ENCODE measurements around the gene USP10.
A peak's percentile ranks its signal among the peaks of the same experiment; 100 is the strongest.

The USP10 gene

DNA sequence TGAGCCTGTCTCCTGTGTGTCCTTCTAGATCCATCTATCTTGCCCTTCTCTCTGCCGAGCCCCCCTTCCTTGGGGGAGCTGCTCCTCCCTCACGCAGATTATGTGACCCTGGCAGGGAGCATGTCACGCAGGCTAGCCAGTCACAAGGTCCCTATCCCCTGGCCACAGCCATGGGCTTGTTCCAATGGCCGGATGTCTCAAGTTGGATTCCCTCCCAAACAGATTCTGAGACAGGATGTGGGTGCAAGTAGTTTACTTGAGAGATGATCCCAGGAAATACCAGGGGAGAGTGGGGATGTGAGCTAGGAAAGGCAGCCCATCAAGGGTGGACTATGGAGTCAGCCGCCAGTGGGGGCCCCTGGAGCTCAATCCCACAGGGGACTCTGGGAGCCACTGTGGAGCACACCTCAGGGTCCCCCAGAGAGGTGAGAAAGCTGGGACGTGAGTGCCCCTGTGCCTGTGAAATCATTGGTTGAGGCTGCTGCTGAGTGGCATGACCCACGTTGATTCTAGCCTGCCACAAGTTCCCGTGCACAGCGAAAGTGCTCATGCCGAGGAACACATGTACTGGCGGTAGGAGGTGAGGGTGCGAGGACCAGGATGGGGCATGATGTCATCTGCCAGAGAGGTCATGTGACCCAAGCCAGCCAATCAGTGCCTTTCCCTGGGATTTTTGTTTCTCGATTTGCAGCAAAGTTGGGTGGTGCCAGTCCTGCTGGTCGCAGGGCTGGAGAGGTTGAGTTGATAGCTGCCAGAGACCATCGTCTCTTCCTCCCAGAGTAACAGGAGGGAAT is 113.5 kb downstream of the USP10 start:
- H2BK5ac ChIP-seq (ENCODE audit: low read depth, low read length, poor library complexity, severe bottlenecking) = no peak overlapping the region
- no peak overlapping the region for H3K27ac ChIP-seq (ENCODE audit: low read length, poor library complexity, severe bottlenecking)
- no peak overlapping the region for H3K4ac ChIP-seq (ENCODE audit: low read depth in 1 of 2, low read length in 2 of 2)
- H3K4me1 ChIP-seq (ENCODE audit: control insufficient read depth, insufficient read depth, low read depth, low read length) = peaks cover 2% of the 10 kb centered on the region
- peak overlapping the region; percentile 49 to 76 for H2BK12ac ChIP-seq (ENCODE audit: low read length in 2 of 2)
- no peak overlapping the region for H2AK5ac ChIP-seq (ENCODE audit: low read length, severe bottlenecking)
- H3K4me2 ChIP-seq (ENCODE audit: low read length, poor library complexity, severe bottlenecking) = no peak overlapping the region
- peaks cover 8 to 9% of the 10 kb centered on the region in 2 experiments for H3K27me3 ChIP-seq (ENCODE audit: control insufficient read depth in 1 of 2, insufficient read depth in 1 of 2, low read length in 2 of 2)
- H2BK120ac ChIP-seq (ENCODE audit: low read depth, low read length) = no peak overlapping the region
- DNase-seq = peak; percentile 64
- peak overlapping the region; percentile 13 to 53 for H3K18ac ChIP-seq (ENCODE audit: low read depth in 1 of 2, low read length in 2 of 2)
- H2AFZ ChIP-seq (ENCODE audit: low read depth, low read length) = no peak overlapping the region
- WGBS = 81% methylated on average over 15 of the region's 15 CpGs
- H3K79me1 ChIP-seq (replicated peaks; ENCODE audit: low read length, poor library complexity, severe bottlenecking) = no peaks in the 10 kb centered on the region
- no peak overlapping the region for H3K14ac ChIP-seq (ENCODE audit: low read length in 2 of 2)
- H3K36me3 ChIP-seq (ENCODE audit: control insufficient read depth in 1 of 2, insufficient read depth in 2 of 2, low read depth in 1 of 2, low read length in 2 of 2) = no peaks in the 10 kb centered on the region
- H3K9ac ChIP-seq (ENCODE audit: low read length) = no peak overlapping the region
- peak overlapping the region; percentile 81 for H4K91ac ChIP-seq (ENCODE audit: low read length)
- H2BK15ac ChIP-seq (ENCODE audit: low read depth, poor library complexity, severe bottlenecking) = no peak overlapping the region
- H3K23ac ChIP-seq (ENCODE audit: low read length in 2 of 2) = no peak overlapping the region
- H3K4me3 ChIP-seq (ENCODE audit: insufficient read depth in 1 of 2, low read depth in 1 of 2, low read length in 2 of 2) = no peak overlapping the region
- H4K8ac ChIP-seq (ENCODE audit: low read length) = peak overlapping the region; percentile 68
- H3K9me3 ChIP-seq (ENCODE audit: control insufficient read depth, low read length) = peaks cover 4% of the 10 kb centered on the region

DNA sequence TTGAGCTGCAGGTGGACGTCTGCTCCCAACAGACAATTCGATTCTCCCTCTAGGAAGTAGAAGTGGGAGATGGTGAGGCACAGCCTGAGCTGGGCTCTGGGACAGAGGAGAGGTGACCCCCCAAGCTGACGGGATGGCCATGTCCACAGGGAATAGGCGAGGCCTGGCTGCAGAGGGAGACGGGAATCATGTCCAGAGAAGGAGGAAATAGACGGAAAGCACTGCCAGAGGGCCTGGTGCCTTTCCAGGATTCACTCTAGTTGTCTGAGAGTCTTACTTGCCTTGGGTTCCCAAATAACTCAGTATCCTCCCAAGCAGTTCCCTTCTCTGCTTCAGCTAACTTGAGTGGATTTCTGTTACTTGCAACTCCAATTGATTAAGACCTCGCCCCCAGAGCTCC is 115.7 kb downstream of the USP10 start:
- Histone ChIP-seq H2BK15ac (ENCODE audit: low read depth, poor library complexity, severe bottlenecking) (no peak overlapping the region), H2BK12ac (ENCODE audit: low read length in 2 of 2) (peak overlapping the region in 1 of 2 experiments; percentile 45), H3K27ac (ENCODE audit: low read length, poor library complexity, severe bottlenecking) (no peak overlapping the region), H2AFZ (ENCODE audit: low read depth, low read length) (no peak overlapping the region), H2AK5ac (ENCODE audit: low read length, severe bottlenecking) (no peak overlapping the region), H3K14ac (ENCODE audit: low read length in 2 of 2) (peak overlapping the region in 1 of 2 experiments; percentile 68), H3K79me1 (replicated peaks; ENCODE audit: low read length, poor library complexity, severe bottlenecking) (no peaks in the 10 kb centered on the region), H3K36me3 (ENCODE audit: control insufficient read depth in 1 of 2, insufficient read depth in 2 of 2, low read depth in 1 of 2, low read length in 2 of 2) (no peaks in the 10 kb centered on the region), H3K4me2 (ENCODE audit: low read length, poor library complexity, severe bottlenecking) (no peak overlapping the region), H3K18ac (ENCODE audit: low read depth in 1 of 2, low read length in 2 of 2) (no peak overlapping the region), H3K9me3 (ENCODE audit: control insufficient read depth, low read length) (peaks cover 4% of the 10 kb centered on the region), H3K4ac (ENCODE audit: low read depth in 1 of 2, low read length in 2 of 2) (peak overlapping the region in 1 of 2 experiments; percentile 12), H3K9ac (ENCODE audit: low read length) (no peak overlapping the region), H3K23ac (ENCODE audit: low read length in 2 of 2) (no peak overlapping the region), H2BK120ac (ENCODE audit: low read depth, low read length) (no peak overlapping the region), H3K4me3 (ENCODE audit: insufficient read depth in 1 of 2, low read depth in 1 of 2, low read length in 2 of 2) (no peak overlapping the region), H3K4me1 (ENCODE audit: control insufficient read depth, insufficient read depth, low read depth, low read length) (peaks cover 12% of the 10 kb centered on the region), H4K8ac (ENCODE audit: low read length) (no peak overlapping the region), H4K91ac (ENCODE audit: low read length) (no peak overlapping the region), H3K27me3 (ENCODE audit: control insufficient read depth in 1 of 2, insufficient read depth in 1 of 2, low read length in 2 of 2) (peaks cover 8 to 9% of the 10 kb centered on the region in 2 experiments), H2BK5ac (ENCODE audit: low read depth, low read length, poor library complexity, severe bottlenecking) (no peak overlapping the region)
- WGBS = 85% methylated on average over 7 of the region's 7 CpGs
- no peak for DNase-seq

DNA sequence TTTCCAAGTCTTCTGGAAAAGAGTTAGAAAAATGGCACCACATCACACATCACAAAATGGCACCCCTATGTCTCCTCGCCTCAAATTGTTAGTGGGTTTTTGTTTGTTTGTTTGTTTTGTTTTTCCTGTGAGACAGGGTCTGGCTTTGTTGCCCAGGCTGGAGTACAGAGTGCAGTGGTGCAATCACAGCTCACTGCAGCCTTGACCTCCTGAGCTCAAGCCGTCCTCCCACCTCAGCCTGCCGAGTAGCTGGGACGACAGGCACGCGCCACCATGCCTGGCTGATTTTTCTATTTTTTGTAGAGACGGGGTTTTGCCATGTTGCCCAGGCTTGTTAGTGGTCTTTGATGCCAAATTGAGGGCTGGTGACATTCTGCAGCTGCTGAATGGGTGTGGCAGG is 116.2 kb downstream of the USP10 start:
- no peak overlapping the region for H3K9ac ChIP-seq (ENCODE audit: low read length)
- no peak overlapping the region for H3K23ac ChIP-seq (ENCODE audit: low read length in 2 of 2)
- DNase-seq = no peak

DNA sequence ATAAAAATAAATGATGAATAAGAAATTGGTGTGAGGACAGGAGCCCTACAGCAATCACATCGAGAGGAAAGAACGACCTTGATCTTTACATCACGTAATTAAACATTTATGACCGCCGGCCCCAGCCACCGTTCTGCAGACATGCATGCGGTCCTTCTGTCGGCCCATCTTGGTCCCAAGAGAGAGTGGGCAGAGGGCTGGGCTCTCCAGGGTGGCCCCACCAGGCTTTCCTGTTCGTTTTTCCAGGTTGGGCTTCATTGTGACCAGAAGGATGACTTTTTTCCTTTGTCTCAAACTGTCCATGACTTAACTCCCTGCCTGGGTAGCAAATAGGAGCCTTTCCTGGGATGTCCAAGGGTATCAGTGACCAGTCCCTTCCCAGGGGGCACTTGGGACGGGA is 116.7 kb downstream of the USP10 start:
- Histone ChIP-seq H3K18ac (ENCODE audit: low read depth in 1 of 2, low read length in 2 of 2) (no peak overlapping the region), H3K27me3 (ENCODE audit: control insufficient read depth in 1 of 2, insufficient read depth in 1 of 2, low read length in 2 of 2) (peaks cover 9 to 11% of the 10 kb centered on the region in 2 experiments), H3K4me2 (ENCODE audit: low read length, poor library complexity, severe bottlenecking) (no peak overlapping the region), H3K4me3 (ENCODE audit: insufficient read depth in 1 of 2, low read depth in 1 of 2, low read length in 2 of 2) (no peak overlapping the region), H4K8ac (ENCODE audit: low read length) (no peak overlapping the region), H2AK5ac (ENCODE audit: low read length, severe bottlenecking) (no peak overlapping the region), H3K9ac (ENCODE audit: low read length) (no peak overlapping the region), H3K14ac (ENCODE audit: low read length in 2 of 2) (no peak overlapping the region), H3K27ac (ENCODE audit: low read length, poor library complexity, severe bottlenecking) (no peak overlapping the region), H2BK15ac (ENCODE audit: low read depth, poor library complexity, severe bottlenecking) (no peak overlapping the region), H3K23ac (ENCODE audit: low read length in 2 of 2) (no peak overlapping the region), H2AFZ (ENCODE audit: low read depth, low read length) (no peak overlapping the region), H3K79me1 (replicated peaks; ENCODE audit: low read length, poor library complexity, severe bottlenecking) (no peaks in the 10 kb centered on the region), H3K36me3 (ENCODE audit: control insufficient read depth in 1 of 2, insufficient read depth in 2 of 2, low read depth in 1 of 2, low read length in 2 of 2) (no peaks in the 10 kb centered on the region), H2BK5ac (ENCODE audit: low read depth, low read length, poor library complexity, severe bottlenecking) (no peak overlapping the region), H3K9me3 (ENCODE audit: control insufficient read depth, low read length) (peaks cover 4% of the 10 kb centered on the region), H2BK120ac (ENCODE audit: low read depth, low read length) (no peak overlapping the region), H3K4me1 (ENCODE audit: control insufficient read depth, insufficient read depth, low read depth, low read length) (peaks cover 12% of the 10 kb centered on the region), H3K4ac (ENCODE audit: low read depth in 1 of 2, low read length in 2 of 2) (no peak overlapping the region), H4K91ac (ENCODE audit: low read length) (no peak overlapping the region), H2BK12ac (ENCODE audit: low read length in 2 of 2) (no peak overlapping the region)
- WGBS = 86% methylated on average over 10 of the region's 10 CpGs
- DNase-seq = no peak

More for the DNA sequence above, 116.2 kb downstream of the USP10 start:
- no peaks in the 10 kb centered on the region for H3K79me1 ChIP-seq (replicated peaks; ENCODE audit: low read length, poor library complexity, severe bottlenecking)
- H3K4me3 ChIP-seq (ENCODE audit: insufficient read depth in 1 of 2, low read depth in 1 of 2, low read length in 2 of 2) = no peak overlapping the region
- no peak overlapping the region for H2AK5ac ChIP-seq (ENCODE audit: low read length, severe bottlenecking)
- H4K8ac ChIP-seq (ENCODE audit: low read length) = no peak overlapping the region
- H3K4me2 ChIP-seq (ENCODE audit: low read length, poor library complexity, severe bottlenecking) = no peak overlapping the region
- no peak overlapping the region for H3K27ac ChIP-seq (ENCODE audit: low read length, poor library complexity, severe bottlenecking)
- no peak overlapping the region for H2BK5ac ChIP-seq (ENCODE audit: low read depth, low read length, poor library complexity, severe bottlenecking)
- H2BK15ac ChIP-seq (ENCODE audit: low read depth, poor library complexity, severe bottlenecking) = no peak overlapping the region
- no peaks in the 10 kb centered on the region for H3K36me3 ChIP-seq (ENCODE audit: control insufficient read depth in 1 of 2, insufficient read depth in 2 of 2, low read depth in 1 of 2, low read length in 2 of 2)
- no peak overlapping the region for H2AFZ ChIP-seq (ENCODE audit: low read depth, low read length)
- H3K4ac ChIP-seq (ENCODE audit: low read depth in 1 of 2, low read length in 2 of 2) = no peak overlapping the region
- WGBS = 89% methylated on average over 7 of the region's 7 CpGs
- peaks cover 9% of the 10 kb centered on the region in 2 experiments for H3K27me3 ChIP-seq (ENCODE audit: control insufficient read depth in 1 of 2, insufficient read depth in 1 of 2, low read length in 2 of 2)
- H4K91ac ChIP-seq (ENCODE audit: low read length) = no peak overlapping the region
- H3K14ac ChIP-seq (ENCODE audit: low read length in 2 of 2) = no peak overlapping the region
- H2BK120ac ChIP-seq (ENCODE audit: low read depth, low read length) = no peak overlapping the region
- H2BK12ac ChIP-seq (ENCODE audit: low read length in 2 of 2) = no peak overlapping the region
- peaks cover 4% of the 10 kb centered on the region for H3K9me3 ChIP-seq (ENCODE audit: control insufficient read depth, low read length)
- no peak overlapping the region for H3K18ac ChIP-seq (ENCODE audit: low read depth in 1 of 2, low read length in 2 of 2)
- peaks cover 12% of the 10 kb centered on the region for H3K4me1 ChIP-seq (ENCODE audit: control insufficient read depth, insufficient read depth, low read depth, low read length)

Data from mesenchymal stem cell (in vitro differentiated cells and primary cell).